ENCODE data around the gene APOL5. TPM values are rescaled to one million over a fixed set of nuclear protein-coding genes. Genes with fewer than 3 reads are reported as not detected.

Gene APOL5
- total RNA-seq, 2 experiments from 2014 or later, result not detected

GRCh38 chr22:35746946-35747703 lies 29.5 kb downstream of the APOL5 start:
- H3K4me3 Mint-ChIP-seq, result no peak overlapping the region
- no peak for ATAC-seq (ENCODE audit: poor library complexity)
- Histone ChIP-seq H3K27me3 (ENCODE audit: control insufficient read depth in 1 of 2, insufficient read depth in 2 of 2, low read length in 2 of 2) (no peaks in the 10 kb centered on the region), H3K9me3 (ENCODE audit: control insufficient read depth in 1 of 2, insufficient read depth in 1 of 2, low read length in 2 of 2) (no peaks in the 10 kb centered on the region), H3K36me3 (ENCODE audit: insufficient read depth, low read length) (no peaks in the 10 kb centered on the region), H3K27ac (ENCODE audit: low read depth in 1 of 2, low read length in 2 of 2) (no peak overlapping the region), H3K4me1 (ENCODE audit: insufficient read depth, low read length) (no peaks in the 10 kb centered on the region), H3K4me3 (ENCODE audit: low read length) (no peak overlapping the region)
- CTCF ChIA-PET, result no interaction called here
- H3K36me3 Mint-ChIP-seq (ENCODE audit: low read depth), result no peaks in the 10 kb centered on the region
- H3K27me3 Mint-ChIP-seq, result no peaks in the 10 kb centered on the region
- POLR2A ChIA-PET, result no interaction called here
- H3K27ac Mint-ChIP-seq, result no peak overlapping the region
- TF ChIP-seq CTCF (IDR thresholded peaks at IDR 0.05), result no peak
- no peaks in the 10 kb centered on the region for H3K9me3 Mint-ChIP-seq
- intact Hi-C loops (cut with DNase I, micrococcal nuclease), result no loop called here
- H3K4me1 Mint-ChIP-seq (ENCODE audit: low read depth), result no peaks in the 10 kb centered on the region
- no peak for DNase-seq

- ATAC-seq (ENCODE audit: poor library complexity) (no peak), DNase-seq (no peak)
- H3K36me3 Mint-ChIP-seq (ENCODE audit: low read depth), result no peaks in the 10 kb centered on the region
- TF ChIP-seq CTCF (IDR thresholded peaks at IDR 0.05), result no peak
- H3K4me1 ChIP-seq (ENCODE audit: insufficient read depth, low read length), result no peaks in the 10 kb centered on the region
- no peak overlapping the region for H3K4me3 ChIP-seq (ENCODE audit: low read length)
- POLR2A ChIA-PET, result interaction anchor here (0.6 to 1.0 kb wide), 2 partner anchors 12 to 42 kb away, joined by 3 to 4 read pairs; no protein-coding TSS in a partner anchor
- no peaks in the 10 kb centered on the region for H3K27me3 Mint-ChIP-seq
- H3K9me3 ChIP-seq (ENCODE audit: control insufficient read depth in 1 of 2, insufficient read depth in 1 of 2, low read length in 2 of 2), result no peaks in the 10 kb centered on the region
- H3K4me1 Mint-ChIP-seq (ENCODE audit: low read depth), result peaks cover 7% of the 10 kb centered on the region
- H3K36me3 ChIP-seq (ENCODE audit: insufficient read depth, low read length), result no peaks in the 10 kb centered on the region
- H3K27me3 ChIP-seq (ENCODE audit: control insufficient read depth in 1 of 2, insufficient read depth in 2 of 2, low read length in 2 of 2), result no peaks in the 10 kb centered on the region
- intact Hi-C loops (cut with DNase I, micrococcal nuclease), result no loop called here
- H3K27ac Mint-ChIP-seq, result no peak overlapping the region
- CTCF ChIA-PET, result no interaction called here
- H3K27ac ChIP-seq (ENCODE audit: low read depth in 1 of 2, low read length in 2 of 2), result no peak overlapping the region
- H3K9me3 Mint-ChIP-seq, result no peaks in the 10 kb centered on the region
- no peak overlapping the region for H3K4me3 Mint-ChIP-seq
Observed at GRCh38 chr22:35749808-35750207, 32.1 kb downstream of the APOL5 start.

GRCh38 chr22:35752006-35752862 lies 34.6 kb downstream of the APOL5 start:
- intact Hi-C loops (cut with DNase I, micrococcal nuclease), result no loop called here
- Mint-ChIP-seq H3K4me1 (ENCODE audit: low read depth) (peaks cover 7% of the 10 kb centered on the region), H3K27me3 (no peaks in the 10 kb centered on the region), H3K4me3 (no peak overlapping the region), H3K36me3 (ENCODE audit: low read depth) (no peaks in the 10 kb centered on the region), H3K27ac (no peak overlapping the region), H3K9me3 (no peaks in the 10 kb centered on the region)
- POLR2A ChIA-PET, result no interaction called here
- Histone ChIP-seq H3K9me3 (ENCODE audit: control insufficient read depth in 1 of 2, insufficient read depth in 1 of 2, low read length in 2 of 2) (no peaks in the 10 kb centered on the region), H3K27me3 (ENCODE audit: control insufficient read depth in 1 of 2, insufficient read depth in 2 of 2, low read length in 2 of 2) (no peaks in the 10 kb centered on the region), H3K36me3 (ENCODE audit: insufficient read depth, low read length) (no peaks in the 10 kb centered on the region), H3K4me1 (ENCODE audit: insufficient read depth, low read length) (no peaks in the 10 kb centered on the region), H3K4me3 (ENCODE audit: low read length) (no peak overlapping the region), H3K27ac (ENCODE audit: low read depth in 1 of 2, low read length in 2 of 2) (no peak overlapping the region)
- ATAC-seq (ENCODE audit: poor library complexity) (no peak), DNase-seq (no peak)
- CTCF ChIA-PET, result no interaction called here
- no peak for TF ChIP-seq CTCF (IDR thresholded peaks at IDR 0.05)
